Heart left ventricle (tissue), 13 donors: ENCODE results near the gene PM20D1.

Source experiments
- CTCF ChIP-seq, 12 donors: fragments of 200-600 bp; sonication (generic) in 4 of 12; IDR thresholded peaks; one replicate each; pipeline versions ENCODE4 v1.5.0 to v1.8.0; 2018 to 2022; ENCODE audit warnings: antibody characterized with exemption in 12 of 12, mild to moderate bottlenecking in 5 of 12
- POLR2A ChIP-seq, 2 donors: fragments of 450-650 bp; IDR thresholded peaks; one replicate each; pipeline ENCODE4 v1.6.1; 2017; ENCODE audit warnings: antibody characterized with exemption in 2 of 2, mild to moderate bottlenecking in 2 of 2, moderate library complexity in 2 of 2
- donor health status: ischemic (EF 13 %, LVEDD 7.1; RV severe dilation, severe dysfunction).
- donor health status: DM: no; HTN: yes; CAD: no.
- donor health status: DM: no; HTN: no; CAD: no.
- donor health status: ischemic (EF 25% LVEDD 6.9; RV normal size, moderate dysfunction).
- donor health status: ischemic (EF 25% LVEDD 5.7; RV mildly dilated, moderate dysfunction).
- donor health status: ischemic (EF 35%, LVEDD 5.7; RV mildly dilated, moderate dysfunction).
- donor health status: nonischemic (EF 11% LVEDD 7.7; RV severe dilation, severe dysfunction).
- donor health status: DM: yes; HTN: yes; CAD: no.
- donor health status: PGD.
- donor health status: ischemic (EF 29% LVEDD 5.4; RV normal size, mild dysfunction).
- donor health status: nonischemic (EF 23%, LVEDD 6.1; RV moderate dilation, normal function).

- no peak for TF ChIP-seq CTCF (IDR thresholded peaks at IDR 0.05)
- no peak for TF ChIP-seq POLR2A (IDR thresholded peaks at IDR 0.05)
Observed at GRCh38 chr1:205813755-205814058, 36.2 kb downstream of the PM20D1 start.
